Upper lobe of right lung (tissue), 1 donor: ENCODE results near the gene POLR2J2. TPM values are rescaled to one million over a fixed set of nuclear protein-coding genes. Genes with fewer than 3 reads are reported as not detected.
A peak's percentile ranks its signal among the peaks of the same experiment; 100 is the strongest.
"Not testable (repeated sequence)": the region's sequence is repeated elsewhere in the genome, so short reads cannot be mapped to it uniquely, and the experiment has no call there.

Source experiments
- ATAC-seq: fragments of 200-7000 bp; cut with Tn5 transposase; one replicate; pipeline ENCODE4 v1.9.1; 2020; ENCODE audit warnings: mild to moderate bottlenecking, moderate library complexity
- DNase-seq: peaks from one replicate; pipeline ENCODE4 v3.0.0-alpha.2; 2020
- H3K27ac ChIP-seq: fragments of 200-600 bp; one replicate; pipeline ENCODE4 v1.8.0; 2022
- H3K27me3 ChIP-seq: fragments of 200-600 bp; one replicate; pipeline ENCODE4 v1.8.0; 2022; ENCODE audit warnings: mild to moderate bottlenecking
- H3K36me3 ChIP-seq: fragments of 200-600 bp; one replicate; pipeline ENCODE4 v1.8.0; 2022
- H3K4me1 ChIP-seq: fragments of 200-600 bp; one replicate; pipeline ENCODE4 v1.8.0; 2022
- H3K4me3 ChIP-seq: fragments of 200-600 bp; one replicate; pipeline ENCODE4 v1.8.0; 2022; ENCODE audit warnings: mild to moderate bottlenecking
- H3K9me3 ChIP-seq: fragments of 200-600 bp; one replicate; pipeline ENCODE4 v1.8.0; 2022
- intact Hi-C: fragments of 100-400 bp; cut with DNase I; formaldehyde crosslinking; loops from one replicate; pipeline ENCODE4 v1.11.0; 2022
- long read RNA-seq: library from polyadenylated mRNA; unstranded; transcript quantifications from one replicate; pipeline ENCODE4 v2.0.0, GENCODE V29; 2021
- total RNA-seq: library from RNA; stranded (reverse); fragmentation: NEBNext Ultra II Directional; extraction: Animal tissue kit (Norgen Biotek cat#: 25700); gene quantifications from one replicate; pipeline ENCODE4 v1.2.1, GENCODE V29; 2021
- donor health status: DM: no; HTN: yes; CAD: no; lungs with severe emphysema.

POLR2J2 gene
- total RNA-seq: 14.1 TPM
- long read RNA-seq: 0 reads

DNA sequence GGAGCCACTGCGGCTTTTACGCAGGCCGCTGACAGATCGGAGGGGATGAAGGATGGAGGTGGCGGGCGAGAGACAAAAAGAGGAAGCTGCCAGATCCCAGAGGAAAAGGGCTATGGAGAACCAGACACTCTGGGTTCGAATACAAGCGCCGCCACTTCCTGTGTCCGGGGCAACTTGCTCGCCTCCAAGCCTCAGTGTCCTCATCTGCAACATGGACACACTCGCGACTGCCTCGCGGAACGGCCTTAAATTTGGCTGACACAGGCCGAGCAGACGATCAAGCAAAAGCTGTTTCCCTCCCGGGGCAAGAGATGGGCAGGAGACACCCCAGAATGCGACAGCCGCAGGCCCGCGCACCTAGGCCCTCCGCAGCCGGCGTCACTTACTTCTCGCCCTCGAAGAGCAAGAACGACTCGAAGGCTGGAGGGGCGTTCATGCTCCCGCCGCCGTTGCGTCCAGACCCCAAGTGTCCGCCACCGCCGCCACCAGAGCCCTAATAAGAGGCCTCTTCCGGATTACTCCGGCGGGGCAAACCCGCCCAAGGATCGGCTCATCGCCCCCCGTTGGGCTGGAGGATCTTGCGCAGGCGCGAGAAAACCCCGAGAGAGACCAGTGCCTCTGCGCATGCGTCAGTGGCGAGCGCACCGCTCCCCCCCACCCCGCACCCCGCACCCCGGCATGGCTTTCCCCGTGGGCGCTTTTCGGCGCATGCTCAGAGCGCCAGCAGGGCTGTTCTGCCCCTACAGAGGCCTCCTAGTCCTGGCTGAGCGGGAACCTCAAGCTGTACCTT, at the start of gene POLR2J2:
Gene POLR2J2 (minus strand): TSS at position 498 of the 790 bp plus-strand sequence. CDS start 62 bp downstream, at position 436.
- H3K4me1 ChIP-seq, H3K9me3 ChIP-seq, intact Hi-C loops, H3K36me3 ChIP-seq, H3K27ac ChIP-seq, H3K27me3 ChIP-seq: not testable (repeated sequence)
- ATAC-seq (peak; percentile 86), DNase-seq (peak; percentile 92)
- peak within 1 kb of the TSS; percentile 42 for H3K4me3 ChIP-seq

DNA sequence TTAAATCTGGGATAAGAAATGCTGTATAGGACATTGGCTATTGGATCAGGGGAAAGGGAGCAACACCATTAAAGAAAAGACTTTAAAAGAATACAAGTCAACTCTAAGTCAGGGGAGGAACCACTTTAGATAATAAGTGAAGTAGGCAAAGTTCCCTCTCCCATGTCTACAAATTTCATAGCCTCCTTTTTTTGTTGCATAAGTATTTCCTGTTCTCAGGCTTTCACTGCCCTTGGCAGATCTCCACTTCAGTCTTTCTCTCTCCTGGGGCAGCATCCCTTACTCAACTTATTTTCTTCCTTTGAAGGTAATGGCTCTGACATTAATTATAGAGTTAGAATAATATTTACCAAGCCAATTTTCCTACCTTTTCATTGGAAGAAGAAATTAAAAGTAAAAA, 47.0 kb upstream of the POLR2J2 start:
- H3K27ac ChIP-seq, H3K36me3 ChIP-seq, H3K9me3 ChIP-seq, H3K4me3 ChIP-seq, H3K27me3 ChIP-seq, DNase-seq, intact Hi-C loops, H3K4me1 ChIP-seq: not testable (repeated sequence)
- ATAC-seq: peak; percentile 41

DNA sequence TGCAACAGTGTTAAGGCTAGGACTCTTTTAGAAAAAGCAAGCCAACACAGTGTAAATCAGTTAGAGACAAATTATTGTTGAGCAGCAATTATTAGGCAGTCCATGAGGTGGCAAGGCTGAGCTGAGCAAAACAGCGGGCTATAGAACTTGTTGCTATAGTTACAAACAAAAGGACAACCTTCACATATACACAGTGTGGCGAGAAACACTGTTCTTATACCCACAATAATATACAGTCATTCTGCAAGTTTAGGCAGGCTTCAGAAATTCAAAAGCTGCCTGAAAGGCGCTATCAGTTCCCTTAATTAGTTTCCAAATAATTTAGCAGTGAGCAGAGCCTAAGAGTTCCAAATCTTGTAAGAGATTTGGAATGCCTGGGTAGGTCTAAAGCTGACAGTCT, 44.3 kb upstream of the POLR2J2 start:
- DNase-seq: not testable (repeated sequence)

GRCh38 chr7:102714774-102715522, 43.5 kb upstream of the POLR2J2 start:
- H3K36me3 ChIP-seq, H3K27me3 ChIP-seq, H3K4me3 ChIP-seq, H3K4me1 ChIP-seq, DNase-seq, ATAC-seq, intact Hi-C loops, H3K9me3 ChIP-seq, H3K27ac ChIP-seq: not testable (repeated sequence)

More for the DNA sequence above, 44.3 kb upstream of the POLR2J2 start:
- H3K9me3 ChIP-seq, H3K36me3 ChIP-seq, H3K27me3 ChIP-seq, H3K27ac ChIP-seq, intact Hi-C loops, H3K4me3 ChIP-seq, H3K4me1 ChIP-seq: not testable (repeated sequence)
- peak; percentile 66 for ATAC-seq

- H3K36me3 ChIP-seq, intact Hi-C loops, H3K4me3 ChIP-seq, H3K9me3 ChIP-seq, H3K27ac ChIP-seq, H3K4me1 ChIP-seq, H3K27me3 ChIP-seq, DNase-seq: not testable (repeated sequence)
- peak; percentile 31 for ATAC-seq
These were observed 42.2 kb upstream of the POLR2J2 start for GRCh38 chr7:102713691-102714080.

- H3K4me1 ChIP-seq, intact Hi-C loops, H3K27me3 ChIP-seq, H3K27ac ChIP-seq, H3K36me3 ChIP-seq, H3K9me3 ChIP-seq, H3K4me3 ChIP-seq, DNase-seq: not testable (repeated sequence)
- peak; percentile 55 for ATAC-seq
These were observed 41.7 kb upstream of the POLR2J2 start for GRCh38 chr7:102713011-102713690.

- DNase-seq, H3K27me3 ChIP-seq, H3K27ac ChIP-seq, H3K4me3 ChIP-seq, ATAC-seq, H3K4me1 ChIP-seq, H3K36me3 ChIP-seq, intact Hi-C loops, H3K9me3 ChIP-seq: not testable (repeated sequence)
These were observed 27.7 kb upstream of the POLR2J2 start for GRCh38 chr7:102698962-102699750.

DNA sequence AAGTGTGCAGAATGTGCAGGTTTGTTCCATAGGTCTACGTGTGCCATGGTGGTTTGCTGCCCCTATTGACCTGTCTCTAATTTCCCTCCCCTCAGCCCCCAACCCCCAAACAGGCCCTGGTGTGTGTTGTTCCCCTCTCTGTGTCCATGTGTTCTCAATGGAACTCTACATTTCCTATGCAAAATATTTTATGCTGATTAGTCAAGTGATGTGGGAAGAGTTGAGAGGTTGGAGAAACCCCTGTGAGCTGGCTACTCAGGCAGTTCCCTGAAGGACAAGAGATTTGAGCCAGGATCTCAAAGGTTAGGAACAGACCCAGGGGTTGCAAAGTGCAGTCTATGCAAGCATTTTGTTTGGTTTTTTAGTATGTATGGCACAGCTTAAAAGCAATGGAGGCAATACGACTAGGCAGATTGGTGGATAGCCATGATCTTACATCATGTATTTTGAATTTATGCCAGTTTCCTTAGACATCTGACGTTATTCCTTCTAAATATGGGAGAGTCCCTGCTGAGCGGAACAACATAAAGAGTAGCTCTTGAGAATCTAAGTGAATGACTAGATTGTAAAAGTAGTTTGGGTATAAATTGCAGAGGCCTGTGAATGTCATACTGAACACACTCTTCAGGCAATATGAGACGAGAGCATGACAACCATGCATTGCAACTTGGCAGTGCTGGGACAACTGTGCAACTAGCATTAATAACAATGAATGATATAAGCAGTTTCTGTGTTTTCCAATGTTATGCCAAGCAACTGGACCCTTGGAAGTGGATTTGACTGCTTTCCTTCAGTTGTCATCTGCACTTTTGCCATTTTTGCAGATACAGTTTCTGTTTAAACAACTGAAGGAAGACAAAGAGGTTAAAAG, 26.4 kb upstream of the POLR2J2 start:
- DNase-seq, intact Hi-C loops, H3K4me1 ChIP-seq, H3K27me3 ChIP-seq, H3K36me3 ChIP-seq, ATAC-seq, H3K27ac ChIP-seq, H3K4me3 ChIP-seq, H3K9me3 ChIP-seq: not testable (repeated sequence)

- DNase-seq, H3K4me3 ChIP-seq, ATAC-seq, H3K9me3 ChIP-seq, intact Hi-C loops, H3K36me3 ChIP-seq, H3K27me3 ChIP-seq, H3K27ac ChIP-seq, H3K4me1 ChIP-seq: not testable (repeated sequence)
These were observed 24.5 kb upstream of the POLR2J2 start for GRCh38 chr7:102696009-102696408.

GRCh38 chr7:102695033-102695552, 23.6 kb upstream of the POLR2J2 start:
- H3K27me3 ChIP-seq, DNase-seq, H3K9me3 ChIP-seq, H3K27ac ChIP-seq, H3K4me1 ChIP-seq, H3K36me3 ChIP-seq, ATAC-seq, H3K4me3 ChIP-seq, intact Hi-C loops: not testable (repeated sequence)

DNA sequence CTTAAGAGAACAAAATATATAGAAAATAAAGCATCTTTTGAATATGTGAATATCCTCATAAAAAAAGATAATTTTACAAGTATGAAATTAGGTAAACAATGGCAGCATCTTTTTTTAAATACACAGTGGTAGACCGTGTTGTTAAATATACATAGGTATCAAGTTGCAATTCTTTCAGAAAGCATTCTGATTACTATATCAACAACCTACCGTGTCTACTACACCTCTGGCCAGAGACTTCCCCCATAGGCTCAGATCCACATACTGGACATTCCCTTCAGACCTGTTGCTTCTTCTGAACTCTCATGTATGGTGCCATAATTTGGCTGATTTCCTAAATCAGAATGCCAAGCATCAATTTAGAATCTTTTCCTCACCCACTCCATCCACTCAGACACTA, 22.5 kb upstream of the POLR2J2 start:
- ATAC-seq, H3K27ac ChIP-seq, H3K27me3 ChIP-seq, intact Hi-C loops, H3K4me3 ChIP-seq, H3K4me1 ChIP-seq, DNase-seq, H3K9me3 ChIP-seq, H3K36me3 ChIP-seq: not testable (repeated sequence)

DNA sequence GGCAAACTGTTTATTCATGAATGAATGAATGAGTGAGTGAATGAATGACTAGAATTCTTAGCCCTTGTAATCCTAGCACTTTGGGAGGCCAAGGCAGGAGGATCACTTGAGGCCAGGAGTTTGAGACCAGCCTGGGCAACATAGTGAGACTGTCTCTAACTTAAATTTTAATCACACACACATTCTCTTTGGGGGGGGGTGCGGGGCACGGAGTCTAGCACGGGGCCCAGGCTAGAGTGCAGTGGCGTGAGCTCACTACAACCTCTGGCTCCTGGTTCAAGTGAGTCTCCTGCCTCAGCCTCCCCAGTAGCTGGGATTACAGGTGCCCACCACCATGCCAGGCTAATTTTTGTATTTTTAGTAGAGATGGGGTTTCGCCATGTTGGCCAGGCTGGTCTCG, 19.1 kb upstream of the POLR2J2 start:
- peak; percentile 53 for DNase-seq
- H3K4me1 ChIP-seq, ATAC-seq, H3K27me3 ChIP-seq, H3K4me3 ChIP-seq, H3K27ac ChIP-seq, H3K36me3 ChIP-seq, H3K9me3 ChIP-seq, intact Hi-C loops: not testable (repeated sequence)
